Activated T-cell treated with anti-CD3 and anti-CD28 coated beads for 24 hours (primary cell): ENCODE data around the gene TFEB.
A peak's percentile ranks its signal among the peaks of the same experiment; 100 is the strongest.

ENCODE experiments used
- DNase-seq: peaks from one replicate; pipeline ENCODE4 v3.0.0-alpha.2; 2020; ENCODE audit warnings: low read depth

Gene TFEB

GRCh38 chr6:41690541-41691330 is 44.7 kb downstream of the TFEB start:
- DNase-seq, result no peak

GRCh38 chr6:41689171-41690008 is 46.0 kb downstream of the TFEB start:
- DNase-seq, result no peak

GRCh38 chr6:41688256-41688965 is 47.0 kb downstream of the TFEB start:
- no peak for DNase-seq

GRCh38 chr6:41687501-41688175 is 47.8 kb downstream of the TFEB start:
- no peak for DNase-seq

GRCh38 chr6:41685641-41686380 is 49.6 kb downstream of the TFEB start:
- DNase-seq, result no peak

- DNase-seq, result no peak
Observed at GRCh38 chr6:41684311-41685180, 50.9 kb downstream of the TFEB start.

- DNase-seq, result peak; percentile 72
Observed at GRCh38 chr6:41683523-41684310, 51.7 kb downstream of the TFEB start.

- no peak for DNase-seq
Observed at GRCh38 chr6:41683273-41683522, 52.2 kb downstream of the TFEB start.

- DNase-seq, result no peak
Observed at GRCh38 chr6:41682497-41683272, 52.7 kb downstream of the TFEB start.

- DNase-seq, result peak; percentile 60
Observed at GRCh38 chr6:41682056-41682477, 53.3 kb downstream of the TFEB start.

- no peak for DNase-seq
Observed at GRCh38 chr6:41680182-41680965, 55.0 kb downstream of the TFEB start.

GRCh38 chr6:41679696-41680095 is 55.7 kb downstream of the TFEB start:
- no peak for DNase-seq

- no peak for DNase-seq
Observed at GRCh38 chr6:41678511-41679084, 56.8 kb downstream of the TFEB start.

- DNase-seq, result no peak
Observed at GRCh38 chr6:41677124-41677921, 58.1 kb downstream of the TFEB start.

- DNase-seq, result no peak
Observed at GRCh38 chr6:41676431-41676830, 59.0 kb downstream of the TFEB start.

GRCh38 chr6:41675992-41676391 is 59.4 kb downstream of the TFEB start:
- DNase-seq, result no peak

GRCh38 chr6:41675176-41675775 is 60.1 kb downstream of the TFEB start:
- DNase-seq, result no peak
